Mesenchymal stem cell (in vitro differentiated cells and primary cell): Measurements from ENCODE around the gene DNASE1L3.

Source experiments
- DNase-seq: peaks from one replicate; pipeline ENCODE4 v3.0.0-alpha.2; 2013
- H2AFZ ChIP-seq: one replicate; pipeline ENCODE4 v1.6.1; 2013; ENCODE audit warnings: low read depth, mild to moderate bottlenecking, control low read depth, inconsistent platforms, low read length, moderate library complexity
- H2AK5ac ChIP-seq: 2 replicates; pipeline ENCODE4 v1.6.1; 2013; ENCODE audit warnings: low read length, moderate library complexity, mild to moderate bottlenecking, inconsistent platforms; ENCODE audit not compliant: severe bottlenecking
- H2BK120ac ChIP-seq: one replicate; pipeline ENCODE4 v1.6.1; 2013; ENCODE audit warnings: low read depth, mild to moderate bottlenecking, inconsistent platforms, low read length, moderate library complexity
- H2BK12ac ChIP-seq, 2 experiments: one replicate each; pipeline ENCODE4 v1.6.1; 2013; ENCODE audit warnings: inconsistent platforms in 2 of 2, low read length in 2 of 2, mild to moderate bottlenecking in 2 of 2, moderate library complexity in 2 of 2, control low read depth in 1 of 2
- H2BK15ac ChIP-seq: one replicate; pipeline ENCODE4 v1.6.1; 2013; ENCODE audit warnings: mild to moderate bottlenecking, low read depth, inconsistent platforms; ENCODE audit not compliant: poor library complexity, severe bottlenecking
- H2BK5ac ChIP-seq: 2 replicates; pipeline ENCODE4 v1.6.1; 2013; ENCODE audit warnings: low read depth, mild to moderate bottlenecking, low read length, control low read depth, inconsistent platforms; ENCODE audit not compliant: poor library complexity, severe bottlenecking
- H3K14ac ChIP-seq, 2 experiments: one replicate each; pipeline ENCODE4 v1.6.1; 2013; ENCODE audit warnings: inconsistent platforms in 2 of 2, low read length in 2 of 2, control low read depth in 1 of 2, mild to moderate bottlenecking in 1 of 2, moderate library complexity in 1 of 2
- H3K18ac ChIP-seq, 2 experiments: one replicate each; pipeline ENCODE4 v1.6.1; 2013; ENCODE audit warnings: inconsistent platforms in 2 of 2, low read length in 2 of 2, control low read depth in 1 of 2, low read depth in 1 of 2, mild to moderate bottlenecking in 1 of 2
- H3K23ac ChIP-seq, 2 experiments: one replicate each; pipeline ENCODE4 v1.6.1; 2013; ENCODE audit warnings: inconsistent platforms in 2 of 2, low read length in 2 of 2, mild to moderate bottlenecking in 2 of 2, moderate library complexity in 2 of 2, control low read depth in 1 of 2
- H3K27ac ChIP-seq: 2 replicates; pipeline ENCODE4 v1.5.1; 2013; ENCODE audit warnings: mild to moderate bottlenecking, moderate library complexity, low read length, control low read depth, inconsistent platforms; ENCODE audit not compliant: poor library complexity, severe bottlenecking
- H3K27me3 ChIP-seq, 2 experiments: 2 replicates each; pipeline versions ENCODE4 v1.6.1 to v1.7.0; 2013; ENCODE audit warnings: low read length in 2 of 2, mild to moderate bottlenecking in 2 of 2, moderate library complexity in 2 of 2, control low read depth in 1 of 2, inconsistent platforms in 1 of 2; ENCODE audit not compliant: control insufficient read depth in 1 of 2, insufficient read depth in 1 of 2
- H3K36me3 ChIP-seq, 2 experiments: 2 replicates each; pipeline versions ENCODE4 v1.6.1 to v1.7.0; 2013; ENCODE audit warnings: low read length in 2 of 2, control low read depth in 1 of 2, inconsistent platforms in 1 of 2, low read depth in 1 of 2, mild to moderate bottlenecking in 1 of 2; ENCODE audit not compliant: insufficient read depth in 2 of 2, control insufficient read depth in 1 of 2
- H3K4ac ChIP-seq, 2 experiments: one replicate each; pipeline ENCODE4 v1.6.1; 2013; ENCODE audit warnings: inconsistent platforms in 2 of 2, low read length in 2 of 2, mild to moderate bottlenecking in 2 of 2, moderate library complexity in 2 of 2, control low read depth in 1 of 2, low read depth in 1 of 2
- H3K4me1 ChIP-seq: 2 replicates; pipeline ENCODE4 v1.6.1; 2013; ENCODE audit warnings: low read depth, low read length, control low read depth; ENCODE audit not compliant: control insufficient read depth, insufficient read depth
- H3K4me2 ChIP-seq: 2 replicates; pipeline ENCODE4 v1.6.1; 2013; ENCODE audit warnings: low read length, mild to moderate bottlenecking, inconsistent platforms; ENCODE audit not compliant: poor library complexity, severe bottlenecking
- H3K4me3 ChIP-seq, 2 experiments: 2 replicates each; pipeline versions ENCODE4 v1.5.1 to v1.7.0; 2013; ENCODE audit warnings: low read length in 2 of 2, mild to moderate bottlenecking in 2 of 2, control low read depth in 1 of 2, low read depth in 1 of 2; ENCODE audit not compliant: insufficient read depth in 1 of 2
- H3K79me1 ChIP-seq: replicated peaks from 2 replicates; pipeline ENCODE4 v1.6.1; 2013; ENCODE audit warnings: mild to moderate bottlenecking, control low read depth, low read length, inconsistent platforms; ENCODE audit not compliant: poor library complexity, severe bottlenecking
- H3K9ac ChIP-seq: 2 replicates; pipeline ENCODE4 v1.7.0; 2013; ENCODE audit warnings: mild to moderate bottlenecking, low read length, moderate library complexity
- H3K9me3 ChIP-seq: 2 replicates; pipeline ENCODE4 v1.7.0; 2013; ENCODE audit warnings: mild to moderate bottlenecking, low read length; ENCODE audit not compliant: control insufficient read depth
- H4K8ac ChIP-seq: one replicate; pipeline ENCODE4 v1.6.1; 2013; ENCODE audit warnings: inconsistent platforms, mild to moderate bottlenecking, low read length, moderate library complexity
- H4K91ac ChIP-seq: one replicate; pipeline ENCODE4 v1.6.1; 2013; ENCODE audit warnings: mild to moderate bottlenecking, low read length, inconsistent platforms
- WGBS: methylation state at CpG from one replicate; pipeline ENCODE4 v1.1.7; 2013; ENCODE audit warnings: mixed read lengths; 5-methylcytosine and 5-hydroxymethylcytosine counted together

DNASE1L3 gene

DNA sequence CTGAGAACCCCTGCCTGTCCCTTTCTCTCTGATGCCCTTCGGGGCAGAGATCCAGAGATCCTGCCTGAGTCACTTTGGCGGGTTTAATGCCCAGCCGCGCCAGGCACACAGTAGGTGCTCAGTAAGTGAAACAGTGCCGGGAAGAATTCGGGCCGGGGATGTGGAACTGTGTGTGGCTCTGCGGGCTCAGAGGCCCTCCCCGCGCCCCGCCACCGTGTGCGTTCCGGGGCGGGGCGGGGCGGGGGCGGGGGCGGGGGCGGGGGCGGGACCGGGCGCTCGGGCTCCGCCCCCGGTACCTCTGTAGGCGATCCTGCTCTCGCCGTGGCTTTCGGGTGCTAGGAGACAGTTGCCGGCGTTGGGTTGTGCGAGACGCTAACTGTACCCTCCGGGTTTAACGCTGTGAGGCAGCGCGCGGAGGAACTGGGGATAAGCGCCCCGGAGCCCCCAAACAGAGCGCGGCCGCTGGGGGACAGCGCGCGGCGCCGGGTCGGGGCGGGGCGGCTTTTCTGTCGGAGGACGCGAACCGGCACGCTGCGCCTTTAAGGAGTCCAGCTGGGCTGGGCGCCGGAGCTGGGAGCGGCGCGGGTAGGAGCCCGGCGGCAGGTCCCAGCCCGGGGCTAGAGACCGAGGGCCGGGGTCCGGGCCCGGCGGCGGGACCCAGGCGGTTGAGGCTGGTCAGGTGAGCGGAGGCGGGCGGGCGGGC, 26.6 kb upstream of the DNASE1L3 start, which contains the start of gene ABHD6:
ABHD6 (plus strand) TSS at position 555 of the 703 bp plus-strand sequence. CDS start 18,795 bp downstream, outside the sequence.
- peak within 1 kb of the TSS; percentile 96 for H2BK15ac ChIP-seq
- H3K18ac ChIP-seq, result peak within 1 kb of the TSS; percentile 81 to 90
- peak within 1 kb of the TSS in 1 of 2 experiments; percentile 90 for H3K23ac ChIP-seq
- H3K4me2 ChIP-seq, result peak within 1 kb of the TSS; percentile 99
- H3K36me3 ChIP-seq, result no peaks in the 10 kb centered on the region
- no peak within 1 kb of the TSS for H3K27ac ChIP-seq
- H4K8ac ChIP-seq, result peak within 1 kb of the TSS; percentile 87
- 0% methylated on average over 60 of the region's 77 CpGs for WGBS
- DNase-seq, result peak; percentile 79
- H3K4ac ChIP-seq, result peak within 1 kb of the TSS in 1 of 2 experiments; percentile 27
- peak within 1 kb of the TSS in 1 of 2 experiments; percentile 71 for H2BK12ac ChIP-seq
- peak within 1 kb of the TSS; percentile 99 for H2AFZ ChIP-seq
- peaks cover 6 to 10% of the 10 kb centered on the region in 2 experiments for H3K27me3 ChIP-seq
- H4K91ac ChIP-seq, result peak within 1 kb of the TSS; percentile 61
- H3K14ac ChIP-seq, result peak within 1 kb of the TSS in 1 of 2 experiments; percentile 81
- H3K4me3 ChIP-seq, result peak within 1 kb of the TSS; percentile 84 to 94
- no peaks in the 10 kb centered on the region for H3K9me3 ChIP-seq
- H3K9ac ChIP-seq, result peak within 1 kb of the TSS; percentile 87
- peaks cover 11% of the 10 kb centered on the region for H3K79me1 ChIP-seq
- H2BK120ac ChIP-seq, result peak within 1 kb of the TSS; percentile 24
- H2AK5ac ChIP-seq, result no peak within 1 kb of the TSS
- peaks cover 10% of the 10 kb centered on the region for H3K4me1 ChIP-seq
- H2BK5ac ChIP-seq, result no peak within 1 kb of the TSS

DNA sequence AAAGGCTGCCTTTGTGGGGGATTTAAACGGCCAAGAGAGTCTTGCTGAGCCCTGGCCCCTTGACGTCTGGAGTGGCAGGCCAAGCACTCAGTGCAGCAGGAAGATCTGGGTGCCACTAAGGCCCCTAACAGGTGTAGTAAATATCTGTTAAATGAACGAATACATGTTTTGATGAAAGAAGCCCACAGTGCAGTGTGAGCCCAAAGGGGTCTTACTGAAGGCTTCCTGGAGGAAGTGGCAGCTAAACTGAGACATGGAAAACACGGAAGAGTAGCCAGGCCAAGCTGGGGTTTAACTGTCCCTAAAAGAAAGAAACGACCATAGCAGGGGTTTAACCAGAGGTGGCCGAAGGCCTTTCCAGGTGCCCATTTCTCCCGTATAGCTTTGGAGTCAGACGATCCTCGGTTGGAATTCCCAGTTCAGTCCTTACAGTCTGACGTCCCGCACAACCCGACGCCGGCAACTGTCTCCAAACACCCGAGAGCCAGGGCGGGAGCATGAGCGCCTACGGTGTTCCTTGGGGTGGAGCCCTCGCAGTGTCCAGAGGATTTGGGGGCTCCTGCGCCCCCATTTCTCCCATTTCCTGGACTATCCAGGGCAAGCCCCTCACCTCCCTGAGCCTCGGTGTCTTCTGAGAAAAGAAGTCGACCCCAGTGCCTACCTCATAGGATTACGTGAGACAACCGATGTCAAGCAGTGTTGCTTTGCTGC, 25.9 kb upstream of the DNASE1L3 start:
- Histone ChIP-seq H3K14ac (peak overlapping the region in 1 of 2 experiments; percentile 79), H3K27ac (no peak overlapping the region), H3K4me3 (peak overlapping the region; percentile 84 to 94), H3K9ac (peak overlapping the region; percentile 87), H3K4ac (no peak overlapping the region), H2AFZ (peak overlapping the region; percentile 99), H2BK5ac (no peak overlapping the region), H2BK120ac (no peak overlapping the region), H3K4me2 (peak overlapping the region; percentile 99), H2BK12ac (peak overlapping the region in 1 of 2 experiments; percentile 71), H3K4me1 (peaks cover 10% of the 10 kb centered on the region), H3K36me3 (no peaks in the 10 kb centered on the region), H3K23ac (peak overlapping the region in 1 of 2 experiments; percentile 76), H3K9me3 (no peaks in the 10 kb centered on the region), H4K8ac (peak overlapping the region; percentile 87), H2AK5ac (no peak overlapping the region), H2BK15ac (no peak overlapping the region), H3K27me3 (peaks cover 7 to 14% of the 10 kb centered on the region in 2 experiments), H3K18ac (peak overlapping the region; percentile 23 to 90), H4K91ac (no peak overlapping the region), H3K79me1 (peaks cover 10% of the 10 kb centered on the region)
- no peak for DNase-seq
- 17% methylated on average over 24 of the region's 24 CpGs for WGBS

DNA sequence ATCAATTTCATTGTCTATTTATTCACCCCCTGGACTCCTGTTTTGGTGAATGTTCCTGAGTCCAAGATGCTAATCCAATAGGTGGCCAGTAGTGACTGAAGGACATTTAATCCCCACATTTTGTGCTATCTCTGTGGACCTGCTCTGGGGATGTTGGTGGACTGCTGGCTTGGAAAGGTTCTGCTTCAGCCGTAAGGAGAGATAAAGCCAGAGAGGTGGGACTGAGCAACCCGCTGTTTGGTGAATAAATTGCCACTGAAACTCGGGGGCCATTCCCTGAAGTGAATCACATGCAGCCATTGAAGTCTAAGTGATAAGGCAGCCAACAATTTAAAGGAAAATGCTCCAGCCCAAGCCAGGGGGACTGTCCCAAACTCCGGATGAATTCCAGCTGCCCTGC, 25.2 kb upstream of the DNASE1L3 start:
- Histone ChIP-seq H3K4me3 (no peak overlapping the region), H2BK12ac (no peak overlapping the region), H3K36me3 (no peaks in the 10 kb centered on the region), H2AK5ac (peak overlapping the region; percentile 84), H4K91ac (no peak overlapping the region), H3K9ac (no peak overlapping the region), H2BK15ac (peak overlapping the region; percentile 48), H3K18ac (no peak overlapping the region), H3K23ac (no peak overlapping the region), H3K9me3 (no peaks in the 10 kb centered on the region), H3K79me1 (peaks cover 9% of the 10 kb centered on the region), H2BK120ac (no peak overlapping the region), H3K27me3 (peaks cover 12 to 15% of the 10 kb centered on the region in 2 experiments), H3K4ac (no peak overlapping the region), H3K4me2 (no peak overlapping the region), H3K4me1 (peaks cover 10% of the 10 kb centered on the region), H3K27ac (no peak overlapping the region), H3K14ac (no peak overlapping the region), H2BK5ac (no peak overlapping the region), H2AFZ (no peak overlapping the region), H4K8ac (no peak overlapping the region)
- DNase-seq, result no peak
- 84% methylated on average over 4 of the region's 4 CpGs for WGBS

DNA sequence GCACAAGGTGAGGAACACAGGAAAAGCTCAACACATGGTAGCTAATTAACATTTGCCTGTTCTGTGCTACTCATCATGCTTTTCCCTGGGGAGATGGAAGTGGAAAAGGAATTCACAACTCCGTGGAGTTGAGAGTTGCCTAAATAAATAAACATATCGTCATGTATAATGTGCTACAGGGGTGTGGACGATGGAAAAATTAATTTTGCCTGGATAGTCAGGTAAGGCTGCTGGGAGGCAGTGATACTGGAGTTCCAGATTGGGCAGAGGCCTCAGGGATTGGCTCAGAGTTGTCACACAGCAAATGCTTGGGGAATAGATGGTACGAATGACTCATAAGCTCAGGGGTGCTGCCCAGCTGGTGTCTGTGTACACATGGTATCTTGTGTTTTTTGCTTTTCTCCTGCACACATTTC, 23.8 kb upstream of the DNASE1L3 start:
- Histone ChIP-seq H3K79me1 (peaks cover 8% of the 10 kb centered on the region), H3K36me3 (no peaks in the 10 kb centered on the region), H2AFZ (no peak overlapping the region), H3K27ac (no peak overlapping the region), H2BK12ac (no peak overlapping the region), H3K4me2 (no peak overlapping the region), H2BK120ac (no peak overlapping the region), H3K23ac (no peak overlapping the region), H3K4me1 (peaks cover 10% of the 10 kb centered on the region), H3K4ac (no peak overlapping the region), H2BK15ac (no peak overlapping the region), H3K4me3 (no peak overlapping the region), H3K27me3 (peaks cover 12 to 19% of the 10 kb centered on the region in 2 experiments), H2AK5ac (no peak overlapping the region), H2BK5ac (no peak overlapping the region), H4K8ac (no peak overlapping the region), H3K9ac (no peak overlapping the region), H4K91ac (no peak overlapping the region), H3K9me3 (no peaks in the 10 kb centered on the region), H3K14ac (no peak overlapping the region), H3K18ac (no peak overlapping the region)
- peak; percentile 64 for DNase-seq
- WGBS, result 43% methylated on average over 3 of the region's 4 CpGs
